HG03520 (cell line): ENCODE measurements around the gene PTPRD.
"Not testable (repeated sequence)": the region's sequence is repeated elsewhere in the genome, so short reads cannot be mapped to it uniquely, and the experiment has no call there.

Experiments used
- ATAC-seq: cut with Tn5 transposase; IDR thresholded peaks from one replicate; pipeline ENCODE4 v1.9.1; 2021; ENCODE audit warnings: mild to moderate bottlenecking, moderate library complexity; ENCODE audit not compliant: unreplicated experiment

Gene PTPRD

GRCh38 chr9:9216934-9217333 is 1395.9 kb downstream of the PTPRD start:
- ATAC-seq, result no peak

GRCh38 chr9:9215050-9215449 is 1397.8 kb downstream of the PTPRD start:
- ATAC-seq, result no peak

DNA sequence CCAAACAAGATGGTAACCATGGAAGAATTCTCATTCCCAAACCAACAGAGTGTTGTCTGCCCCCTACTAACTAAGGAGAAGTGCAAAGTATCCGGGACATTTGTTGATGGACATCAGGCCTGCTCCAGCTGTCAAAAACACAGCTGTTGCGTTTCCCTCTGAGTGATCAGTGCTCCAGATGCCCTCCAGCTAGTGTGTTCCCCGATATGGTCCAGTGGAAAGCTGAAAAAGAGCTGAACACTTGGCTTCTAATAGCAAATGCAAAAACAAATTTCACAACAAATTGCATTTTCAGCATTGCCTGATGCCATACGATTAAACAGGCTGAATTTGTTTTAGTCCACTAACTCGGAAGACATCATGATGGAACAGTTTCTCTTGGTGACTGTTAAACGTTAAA is 1398.7 kb downstream of the PTPRD start:
- no peak for ATAC-seq

GRCh38 chr9:9212963-9213362 is 1399.8 kb downstream of the PTPRD start:
- ATAC-seq, result no peak

- ATAC-seq, result no peak
Observed at GRCh38 chr9:9202276-9202675, 1410.5 kb downstream of the PTPRD start.

DNA sequence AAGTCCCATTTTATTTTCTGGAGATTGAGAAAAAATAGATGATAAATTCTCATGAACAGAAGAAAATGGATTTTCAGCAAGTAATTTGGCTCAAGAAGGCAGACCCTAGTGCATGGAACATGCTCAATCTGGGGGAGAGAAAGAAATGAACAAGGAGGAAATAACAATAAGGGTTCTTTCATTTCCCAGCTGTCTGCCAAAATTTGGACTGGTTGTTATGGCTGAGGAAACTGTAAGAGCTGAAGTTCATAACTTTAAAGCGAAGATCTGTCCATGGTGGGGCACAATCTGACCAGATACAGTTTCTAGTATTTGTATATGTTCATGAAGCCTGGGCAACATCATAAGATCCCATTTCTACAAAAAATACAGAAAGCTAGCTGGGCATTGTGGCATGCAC is 1426.7 kb downstream of the PTPRD start:
- ATAC-seq, result no peak

DNA sequence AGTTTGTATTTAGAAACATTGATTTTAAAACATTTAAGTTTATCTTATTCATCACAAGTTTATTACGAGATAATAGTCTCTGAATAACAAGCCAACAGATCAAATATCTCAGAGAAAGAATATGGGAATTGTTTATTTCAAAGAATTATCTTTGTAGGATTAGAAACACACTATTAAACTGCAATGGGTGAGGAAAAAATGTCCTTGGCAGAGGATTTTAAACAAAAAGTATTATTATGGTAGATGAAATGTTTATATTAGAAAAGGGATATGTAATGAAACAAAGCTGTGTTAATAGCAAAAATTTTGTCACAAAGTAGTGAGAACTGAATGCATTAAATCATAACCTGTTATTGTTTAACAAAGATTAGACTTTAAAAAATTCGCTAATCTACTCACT is 1430.4 kb downstream of the PTPRD start:
- no peak for ATAC-seq

- ATAC-seq, result no peak
Observed at GRCh38 chr9:9177081-9177480, 1435.7 kb downstream of the PTPRD start.

DNA sequence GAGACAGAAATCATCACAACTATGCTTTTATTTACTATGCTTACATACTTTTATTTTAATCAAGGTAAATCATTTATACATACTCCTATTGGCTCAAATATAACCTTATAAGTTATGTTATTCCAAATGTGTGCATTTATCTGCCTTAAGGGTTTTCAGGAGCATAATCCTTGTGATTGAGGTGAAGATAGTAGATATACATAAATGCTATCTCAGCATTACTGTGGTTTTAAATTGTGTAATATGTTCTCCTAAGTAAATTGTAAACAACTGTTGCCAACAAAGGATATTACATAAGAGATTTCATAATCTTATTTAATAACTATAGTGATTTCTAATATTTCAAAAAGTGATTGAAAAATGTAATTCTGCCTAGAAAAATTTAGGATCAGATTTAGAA is 1438.4 kb downstream of the PTPRD start:
- no peak for ATAC-seq

DNA sequence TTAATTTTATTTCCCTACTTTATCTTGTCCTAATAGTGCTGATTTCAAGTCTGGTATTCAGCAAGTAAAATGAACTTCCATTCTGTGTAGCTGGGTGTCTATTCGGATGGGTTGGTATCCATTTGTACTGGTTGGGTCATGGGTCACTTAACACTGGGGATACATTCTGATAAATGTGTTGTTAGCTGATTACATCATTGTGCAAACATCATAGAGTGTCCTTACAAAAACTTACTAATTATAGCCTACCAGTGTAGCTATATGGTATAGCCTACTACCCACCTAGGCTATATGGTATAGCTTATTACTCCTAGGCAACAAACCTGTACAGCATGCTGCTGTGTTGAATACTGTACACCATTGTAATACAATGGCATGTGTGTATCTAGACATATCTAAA is 1439.5 kb downstream of the PTPRD start:
- ATAC-seq, result no peak

GRCh38 chr9:9170439-9171134 is 1442.2 kb downstream of the PTPRD start:
- no peak for ATAC-seq

- ATAC-seq, result no peak
Observed at GRCh38 chr9:9142001-9142400, 1470.8 kb downstream of the PTPRD start.

GRCh38 chr9:9133526-9133925 is 1479.3 kb downstream of the PTPRD start:
- no peak for ATAC-seq

GRCh38 chr9:9124616-9125015 is 1488.2 kb downstream of the PTPRD start:
- no peak for ATAC-seq

GRCh38 chr9:9122230-9122875 is 1490.4 kb downstream of the PTPRD start:
- no peak for ATAC-seq

- no peak for ATAC-seq
Observed at GRCh38 chr9:9117866-9118265, 1494.9 kb downstream of the PTPRD start.

DNA sequence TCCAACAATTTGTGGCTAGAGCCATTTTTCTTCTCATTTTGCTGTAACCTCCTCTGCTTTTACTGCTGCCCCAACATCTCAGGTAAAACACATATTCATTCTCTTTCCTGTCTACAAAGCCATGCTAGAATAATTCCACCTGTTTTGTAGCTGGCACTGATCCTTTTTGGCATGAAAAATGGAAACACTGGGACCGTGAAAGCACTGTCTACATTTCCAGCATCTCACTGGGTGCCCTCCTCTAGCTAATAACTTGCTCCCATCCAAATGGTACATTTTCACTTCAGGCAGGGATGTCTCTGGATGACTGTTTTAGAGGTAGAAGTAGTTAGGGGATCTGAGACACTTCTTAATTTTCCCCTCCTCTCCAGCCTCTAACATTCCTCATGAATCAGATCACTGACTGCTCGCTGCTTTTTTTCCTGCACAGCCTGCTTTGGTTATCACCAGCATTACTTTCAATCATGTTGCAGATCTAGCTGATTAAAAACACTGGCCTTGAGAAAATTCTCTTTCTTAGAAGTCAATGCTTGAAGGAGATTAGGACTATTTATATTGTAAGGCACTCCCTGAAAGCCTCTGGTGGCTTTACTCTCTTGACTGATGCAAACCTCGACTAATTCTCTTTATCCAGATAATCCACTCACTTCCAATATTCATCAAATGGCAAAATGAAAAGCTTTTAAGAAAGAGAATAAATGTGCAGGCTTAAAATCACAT is 1500.6 kb downstream of the PTPRD start:
- ATAC-seq, result no peak

- no peak for ATAC-seq
Observed at GRCh38 chr9:9108641-9109040, 1504.2 kb downstream of the PTPRD start.

DNA sequence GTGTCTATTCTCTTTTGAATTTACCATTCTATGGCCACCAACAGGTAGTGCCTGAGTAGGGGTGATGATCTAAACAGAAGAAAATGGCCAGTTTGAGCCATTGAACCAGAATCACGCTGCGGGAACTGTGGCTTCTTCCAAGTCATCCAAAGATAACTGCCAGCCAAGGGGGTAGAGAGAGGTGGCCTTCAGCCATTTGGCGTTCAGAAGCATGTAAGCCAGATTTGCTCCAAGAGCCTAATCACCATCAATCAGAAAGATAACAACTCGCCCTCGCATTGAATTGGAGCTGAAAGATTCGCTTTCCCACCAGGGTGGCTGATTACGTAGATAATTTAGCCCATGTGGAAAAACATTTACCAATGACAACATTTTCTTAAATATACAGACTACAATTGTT is 1510.5 kb downstream of the PTPRD start:
- no peak for ATAC-seq

DNA sequence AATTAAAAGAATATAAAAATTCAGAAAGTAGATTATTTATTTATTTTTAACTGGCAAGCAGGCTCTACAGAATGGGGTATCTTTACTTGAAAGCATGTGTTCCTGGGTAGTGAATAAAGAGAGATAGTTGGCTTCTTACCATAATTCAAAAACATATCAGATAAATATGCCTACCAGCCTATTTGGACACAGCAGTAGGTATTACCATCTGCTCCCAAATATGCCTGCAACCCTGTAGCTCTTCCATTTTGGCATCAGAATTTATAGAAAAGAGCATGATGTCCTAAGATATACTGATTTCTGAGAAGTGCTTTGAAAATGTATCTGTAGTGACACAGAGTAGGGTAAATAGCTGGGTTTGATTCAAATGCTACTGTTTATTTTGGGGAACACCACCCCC is 1512.7 kb downstream of the PTPRD start:
- no peak for ATAC-seq

DNA sequence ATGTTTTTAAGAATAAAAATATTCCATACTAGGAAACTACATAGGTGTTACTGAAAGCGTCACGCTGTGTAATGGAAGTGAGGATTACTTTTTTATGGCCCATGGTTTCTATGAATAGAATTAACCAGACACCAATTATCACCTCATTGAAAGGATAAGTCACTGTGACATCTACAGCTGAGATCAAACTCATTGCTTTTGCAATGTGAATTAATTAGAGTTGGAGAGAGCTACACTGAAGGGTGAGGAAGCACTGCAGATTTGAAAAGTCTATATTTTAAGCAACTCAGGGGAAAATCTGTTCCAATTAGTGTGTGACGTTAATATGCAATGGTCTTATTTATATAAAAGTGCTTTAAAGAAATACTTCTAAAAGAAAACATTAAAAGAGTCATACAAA is 1513.2 kb downstream of the PTPRD start:
- ATAC-seq, result no peak

GRCh38 chr9:9097254-9097653 is 1515.5 kb downstream of the PTPRD start:
- not testable (repeated sequence) for ATAC-seq
